ENCODE measurements around the gene TUT4. TPM values are rescaled to one million over a fixed set of nuclear protein-coding genes. Genes with fewer than 3 reads are reported as not detected.

The TUT4 gene
- total RNA-seq, 1 experiment from 2014 or later = 67.4 TPM

GRCh38 chr1:52562766-52563165 lies 9.9 kb upstream of the TUT4 start:
- no TSS peak for BruUV-seq (replicated peaks)
- Histone ChIP-seq H3K27me3 (ENCODE audit: control insufficient read depth, insufficient read depth, low read length) (peaks cover 3% of the 10 kb centered on the region; the same call in 1 of the 2 replicates), H3K4me3 (ENCODE audit: low read depth in 2 of 2, low read length in 2 of 2) (no peak overlapping the region), H3K4me1 (ENCODE audit: control insufficient read depth, insufficient read depth, low read length) (peaks cover 3% of the 10 kb centered on the region), H3K9me3 (ENCODE audit: control insufficient read depth, insufficient read depth, low read depth, low read length) (no peaks in the 10 kb centered on the region), H3K36me3 (ENCODE audit: control insufficient read depth, insufficient read depth, low read length) (no peaks in the 10 kb centered on the region), H3K27ac (ENCODE audit: low read length) (no peak overlapping the region)
- no peak for TF ChIP-seq SIN3A (IDR thresholded peaks at IDR 0.05; ENCODE audit: borderline replicate concordance, insufficient read depth, low read depth, low read length)
- TF ChIP-seq, protein P1, sequence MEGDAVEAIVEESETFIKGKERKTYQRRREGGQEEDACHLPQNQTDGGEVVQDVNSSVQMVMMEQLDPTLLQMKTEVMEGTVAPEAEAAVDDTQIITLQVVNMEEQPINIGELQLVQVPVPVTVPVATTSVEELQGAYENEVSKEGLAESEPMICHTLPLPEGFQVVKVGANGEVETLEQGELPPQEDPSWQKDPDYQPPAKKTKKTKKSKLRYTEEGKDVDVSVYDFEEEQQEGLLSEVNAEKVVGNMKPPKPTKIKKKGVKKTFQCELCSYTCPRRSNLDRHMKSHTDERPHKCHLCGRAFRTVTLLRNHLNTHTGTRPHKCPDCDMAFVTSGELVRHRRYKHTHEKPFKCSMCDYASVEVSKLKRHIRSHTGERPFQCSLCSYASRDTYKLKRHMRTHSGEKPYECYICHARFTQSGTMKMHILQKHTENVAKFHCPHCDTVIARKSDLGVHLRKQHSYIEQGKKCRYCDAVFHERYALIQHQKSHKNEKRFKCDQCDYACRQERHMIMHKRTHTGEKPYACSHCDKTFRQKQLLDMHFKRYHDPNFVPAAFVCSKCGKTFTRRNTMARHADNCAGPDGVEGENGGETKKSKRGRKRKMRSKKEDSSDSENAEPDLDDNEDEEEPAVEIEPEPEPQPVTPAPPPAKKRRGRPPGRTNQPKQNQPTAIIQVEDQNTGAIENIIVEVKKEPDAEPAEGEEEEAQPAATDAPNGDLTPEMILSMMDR (IDR thresholded peaks at IDR 0.05) = no peak
- no peak for TF ChIP-seq TCF7L2 (IDR thresholded peaks at IDR 0.05; ENCODE audit: low read depth, low read length)
- no peak for TF ChIP-seq POLR2AphosphoS5 (IDR thresholded peaks at IDR 0.05; ENCODE audit: low read depth, low read length)
- TF ChIP-seq, protein P2, sequence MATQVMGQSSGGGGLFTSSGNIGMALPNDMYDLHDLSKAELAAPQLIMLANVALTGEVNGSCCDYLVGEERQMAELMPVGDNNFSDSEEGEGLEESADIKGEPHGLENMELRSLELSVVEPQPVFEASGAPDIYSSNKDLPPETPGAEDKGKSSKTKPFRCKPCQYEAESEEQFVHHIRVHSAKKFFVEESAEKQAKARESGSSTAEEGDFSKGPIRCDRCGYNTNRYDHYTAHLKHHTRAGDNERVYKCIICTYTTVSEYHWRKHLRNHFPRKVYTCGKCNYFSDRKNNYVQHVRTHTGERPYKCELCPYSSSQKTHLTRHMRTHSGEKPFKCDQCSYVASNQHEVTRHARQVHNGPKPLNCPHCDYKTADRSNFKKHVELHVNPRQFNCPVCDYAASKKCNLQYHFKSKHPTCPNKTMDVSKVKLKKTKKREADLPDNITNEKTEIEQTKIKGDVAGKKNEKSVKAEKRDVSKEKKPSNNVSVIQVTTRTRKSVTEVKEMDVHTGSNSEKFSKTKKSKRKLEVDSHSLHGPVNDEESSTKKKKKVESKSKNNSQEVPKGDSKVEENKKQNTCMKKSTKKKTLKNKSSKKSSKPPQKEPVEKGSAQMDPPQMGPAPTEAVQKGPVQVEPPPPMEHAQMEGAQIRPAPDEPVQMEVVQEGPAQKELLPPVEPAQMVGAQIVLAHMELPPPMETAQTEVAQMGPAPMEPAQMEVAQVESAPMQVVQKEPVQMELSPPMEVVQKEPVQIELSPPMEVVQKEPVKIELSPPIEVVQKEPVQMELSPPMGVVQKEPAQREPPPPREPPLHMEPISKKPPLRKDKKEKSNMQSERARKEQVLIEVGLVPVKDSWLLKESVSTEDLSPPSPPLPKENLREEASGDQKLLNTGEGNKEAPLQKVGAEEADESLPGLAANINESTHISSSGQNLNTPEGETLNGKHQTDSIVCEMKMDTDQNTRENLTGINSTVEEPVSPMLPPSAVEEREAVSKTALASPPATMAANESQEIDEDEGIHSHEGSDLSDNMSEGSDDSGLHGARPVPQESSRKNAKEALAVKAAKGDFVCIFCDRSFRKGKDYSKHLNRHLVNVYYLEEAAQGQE (IDR thresholded peaks at IDR 0.05; ENCODE audit: insufficient read depth in 1 of 2, low read depth in 2 of 2, low read length in 1 of 2) = no peak
- DNase-seq (ENCODE audit: low read depth, low spot score) = no peak
- intact Hi-C loops (cut with micrococcal nuclease; ENCODE audit: unreplicated experiment) (no loop called here), in situ Hi-C loops (cut with HindIII; ENCODE audit: low pct_unique_long_range_greater_than_20kb, low sequenced_read_pairs) (no loop called here)
- CTCF ChIA-PET = no interaction called here
- no peak for ATAC-seq
- POLR2A ChIA-PET = no interaction called here

DNA sequence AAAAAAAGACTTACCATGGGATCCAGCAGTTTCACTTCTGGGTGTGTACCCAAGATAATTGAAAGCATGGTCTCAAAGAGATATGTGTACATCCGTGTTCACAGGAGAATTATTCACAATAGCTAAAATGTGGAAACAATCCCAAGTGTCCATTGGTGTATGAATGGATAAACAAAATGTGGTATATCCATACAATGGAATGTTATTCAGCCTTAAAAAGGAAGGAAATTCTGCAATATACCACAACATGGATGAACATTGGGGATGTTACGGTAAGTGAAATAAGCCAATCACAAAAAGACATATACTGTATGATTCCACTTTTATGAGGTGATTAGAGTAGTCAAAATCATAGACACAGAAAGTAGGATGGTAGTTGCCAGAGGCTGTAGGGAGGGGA lies 7.0 kb upstream of the TUT4 start:
- Histone ChIP-seq H3K4me1 (ENCODE audit: control insufficient read depth, insufficient read depth, low read length) (peaks cover under 1% of the 10 kb centered on the region), H3K27me3 (ENCODE audit: control insufficient read depth, insufficient read depth, low read length) (no peaks in the 10 kb centered on the region), H3K4me3 (ENCODE audit: low read depth in 2 of 2, low read length in 2 of 2) (no peak overlapping the region), H3K36me3 (ENCODE audit: control insufficient read depth, insufficient read depth, low read length) (no peaks in the 10 kb centered on the region), H3K27ac (ENCODE audit: low read length) (no peak overlapping the region), H3K9me3 (ENCODE audit: control insufficient read depth, insufficient read depth, low read depth, low read length) (no peaks in the 10 kb centered on the region)
- in situ Hi-C loops (cut with HindIII; ENCODE audit: low pct_unique_long_range_greater_than_20kb, low sequenced_read_pairs) (no loop called here), intact Hi-C loops (cut with micrococcal nuclease; ENCODE audit: unreplicated experiment) (no loop called here)
- ChIA-PET CTCF (no interaction called here), POLR2A (no interaction called here)
- no TSS peak for BruUV-seq (replicated peaks)
- DNase-seq (ENCODE audit: low read depth, low spot score) (no peak), ATAC-seq (no peak)
- TF ChIP-seq TCF7L2 (IDR thresholded peaks at IDR 0.05; ENCODE audit: low read depth, low read length) = no peak
- no peak for TF ChIP-seq SIN3A (IDR thresholded peaks at IDR 0.05; ENCODE audit: borderline replicate concordance, insufficient read depth, low read depth, low read length)
- TF ChIP-seq POLR2AphosphoS5 (IDR thresholded peaks at IDR 0.05; ENCODE audit: low read depth, low read length) = no peak
- TF ChIP-seq, protein P1 (IDR thresholded peaks at IDR 0.05) = no peak
- TF ChIP-seq, protein P2 (IDR thresholded peaks at IDR 0.05; ENCODE audit: insufficient read depth in 1 of 2, low read depth in 2 of 2, low read length in 1 of 2) = no peak

Measured in Panc1 (cell line).